BLaER1 treated with 17β-estradiol and CSF1 and Interleukin-3, amounts not matched to agents 10 nM and 100 nM (cell line): ENCODE measurements around the gene CHMP5.

Source experiments
- H3K27ac ChIP-seq, 11 experiments: shearing (Covaris generic); formaldehyde crosslinking; 2 replicates each; pipeline ENCODE4 v1.8.1; 2022
- H3K27me3 ChIP-seq, 11 experiments: shearing (Covaris generic); formaldehyde crosslinking; 2 replicates each; pipeline ENCODE4 v1.8.1; 2022
- H3K36me3 ChIP-seq, 11 experiments: shearing (Covaris generic); formaldehyde crosslinking; 2 replicates each; pipeline ENCODE4 v1.8.1; 2022
- H3K4me1 ChIP-seq, 10 experiments: shearing (Covaris generic); formaldehyde crosslinking; 2 replicates each; pipeline ENCODE4 v1.8.1; 2022
- H3K4me2 ChIP-seq, 11 experiments: shearing (Covaris generic); formaldehyde crosslinking; 2 replicates each; pipeline ENCODE4 v1.8.1; 2022
- H3K4me3 ChIP-seq, 10 experiments: shearing (Covaris generic); formaldehyde crosslinking; 2 replicates each; pipeline ENCODE4 v1.8.1; 2022
- H3K9ac ChIP-seq, 11 experiments: shearing (Covaris generic); formaldehyde crosslinking; 2 replicates each; pipeline ENCODE4 v1.8.1; 2022
- H3K9me3 ChIP-seq, 11 experiments: shearing (Covaris generic); formaldehyde crosslinking; replicated peaks in 1 of 11; 2 replicates each; pipeline ENCODE4 v1.8.1; 2022
- H4K20me1 ChIP-seq, 11 experiments: shearing (Covaris generic); formaldehyde crosslinking; 2 replicates each; pipeline ENCODE4 v1.8.1; 2022
- Cebpa-rat ChIP-seq, 11 experiments: shearing (Covaris generic); IDR thresholded peaks; 2 replicates each; pipeline ENCODE4 v1.8.1; 2022

The CHMP5 gene

DNA sequence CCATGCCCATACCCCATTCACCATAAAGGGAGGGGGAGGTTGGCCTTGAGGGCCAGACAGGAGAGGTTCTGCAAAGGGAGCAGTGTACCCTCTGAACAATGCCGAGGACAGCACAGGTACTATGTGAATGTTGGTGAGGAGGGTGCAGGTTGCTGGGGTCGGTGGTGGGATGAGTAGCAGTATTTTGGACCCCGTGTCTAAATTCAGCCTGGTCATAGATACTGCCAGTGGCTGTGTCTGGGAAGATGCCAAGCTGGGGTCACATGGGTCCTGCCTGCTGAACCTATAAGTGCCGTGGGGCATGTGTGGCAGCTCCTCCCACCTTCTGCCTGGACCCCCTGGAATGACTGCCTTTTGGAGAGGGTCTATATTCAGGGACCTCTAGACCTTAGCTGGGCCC lies 36.2 kb upstream of the CHMP5 start:
- Histone ChIP-seq H3K27ac (0 out of 22 replicates have a peak overlapping the region, but pooled peaks of 1 of the 11 experiments have one; percentile 73), H3K27me3 (no peaks in the 10 kb centered on the region), H3K36me3 (no peaks in the 10 kb centered on the region), H3K9ac (no peak overlapping the region), H3K4me1 (peaks cover 22 to 53% (median 38%) of the 10 kb centered on the region in 10 experiments), H3K9me3 (no peaks in the 10 kb centered on the region), H4K20me1 (no peaks in the 10 kb centered on the region), H3K4me2 (peak overlapping the region in 10 of 11 experiments; percentile 5 to 78 (median 26); a peak in 10 of 22 replicates), H3K4me3 (no peak overlapping the region)
- no peak for TF ChIP-seq Cebpa-rat (IDR thresholded peaks at IDR 0.05)

DNA sequence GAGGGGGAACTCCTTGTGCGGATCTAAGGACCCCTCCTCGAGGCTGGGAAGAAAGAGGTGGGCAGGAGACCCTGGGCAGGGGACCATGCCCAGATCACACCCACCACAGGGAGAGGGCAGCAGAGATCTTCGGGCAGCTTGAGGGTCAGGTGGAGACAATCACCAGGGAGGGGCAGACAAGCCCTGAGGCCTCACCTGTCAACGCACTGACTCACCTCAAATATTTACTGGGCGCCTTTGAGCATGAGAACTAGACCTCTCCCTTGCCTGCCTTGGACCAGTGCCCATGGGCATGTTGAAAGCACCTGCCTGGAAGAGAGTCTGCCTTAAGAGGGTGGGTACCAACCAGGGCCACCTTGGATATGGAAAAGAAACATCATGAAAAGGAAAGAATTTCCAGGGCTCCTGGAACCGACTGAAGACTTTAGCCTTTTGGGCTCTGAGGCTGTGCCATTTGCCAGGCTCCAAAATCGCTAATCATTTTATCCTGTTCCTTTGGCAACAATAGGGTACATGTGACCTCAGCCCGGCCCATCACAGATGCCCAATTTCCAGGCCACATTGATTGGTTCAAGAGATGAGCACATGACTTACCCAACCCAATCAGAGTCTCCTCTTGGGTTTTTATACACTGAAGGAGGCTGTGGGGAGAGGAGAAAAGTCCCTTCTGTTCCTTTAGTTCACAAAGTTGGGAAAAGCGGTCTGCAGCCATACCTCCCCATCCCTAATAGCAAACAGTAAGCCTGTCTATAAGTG lies 35.3 kb upstream of the CHMP5 start:
- Histone ChIP-seq H4K20me1 (no peaks in the 10 kb centered on the region), H3K4me2 (peak overlapping the region in 2 of 11 experiments; percentile 5 to 27; a peak in 1 of 22 replicates), H3K9ac (no peak overlapping the region), H3K36me3 (no peaks in the 10 kb centered on the region), H3K9me3 (no peaks in the 10 kb centered on the region), H3K4me3 (no peak overlapping the region), H3K27me3 (no peaks in the 10 kb centered on the region), H3K4me1 (peaks cover 17 to 49% (median 35%) of the 10 kb centered on the region in 10 experiments; a peak in 19 of 20 replicates), H3K27ac (no peak overlapping the region)
- no peak for TF ChIP-seq Cebpa-rat (IDR thresholded peaks at IDR 0.05)

DNA sequence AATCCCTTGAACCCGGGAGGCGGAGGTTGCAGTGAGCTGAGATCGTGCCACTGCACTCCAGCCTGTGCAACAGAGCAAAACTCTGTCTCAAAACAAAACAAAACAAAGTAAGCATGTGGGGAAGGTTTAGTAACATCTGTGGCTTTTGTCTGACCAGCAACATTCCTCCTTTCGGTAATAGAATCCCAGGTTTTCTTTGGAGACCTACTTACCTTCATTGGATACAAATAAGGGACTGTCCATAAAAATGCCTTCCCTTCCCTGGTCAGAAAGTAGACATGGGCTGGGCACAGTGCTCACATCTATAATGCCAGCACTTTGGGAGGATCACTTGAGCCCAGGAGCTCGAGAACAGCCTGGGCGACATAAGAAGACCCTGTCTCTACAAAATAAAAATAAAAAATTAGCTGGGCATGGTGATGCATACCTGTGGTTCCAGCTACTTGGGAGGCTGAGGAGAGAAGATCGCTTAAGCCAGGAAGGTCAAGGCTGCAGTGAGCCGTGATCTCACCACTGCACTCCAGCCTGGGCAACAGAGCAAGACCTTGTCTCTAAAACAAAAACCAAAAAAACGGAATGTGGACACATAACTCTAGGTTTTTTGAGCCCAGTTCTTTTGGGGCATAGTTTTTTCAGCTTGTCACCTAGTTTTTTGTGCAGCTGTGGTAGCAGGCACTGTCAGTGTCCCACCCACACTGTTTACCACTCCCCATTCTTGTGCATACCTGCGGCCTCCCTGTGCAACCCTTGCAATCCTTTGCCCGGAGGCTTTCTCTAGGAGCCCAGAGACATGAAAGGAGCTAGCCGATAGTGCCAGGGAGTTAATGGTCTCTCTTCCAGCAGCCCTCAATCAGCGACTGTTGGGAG lies 33.9 kb upstream of the CHMP5 start:
- Histone ChIP-seq H3K9me3 (no peaks in the 10 kb centered on the region), H3K27me3 (no peaks in the 10 kb centered on the region), H3K27ac (no peak overlapping the region), H3K4me2 (no peak overlapping the region), H3K4me1 (peaks cover 10 to 37% (median 27%) of the 10 kb centered on the region in 10 experiments; a peak in 19 of 20 replicates), H3K36me3 (no peaks in the 10 kb centered on the region), H3K4me3 (no peak overlapping the region), H4K20me1 (no peaks in the 10 kb centered on the region), H3K9ac (no peak overlapping the region)
- TF ChIP-seq Cebpa-rat (IDR thresholded peaks at IDR 0.05), result no peak

DNA sequence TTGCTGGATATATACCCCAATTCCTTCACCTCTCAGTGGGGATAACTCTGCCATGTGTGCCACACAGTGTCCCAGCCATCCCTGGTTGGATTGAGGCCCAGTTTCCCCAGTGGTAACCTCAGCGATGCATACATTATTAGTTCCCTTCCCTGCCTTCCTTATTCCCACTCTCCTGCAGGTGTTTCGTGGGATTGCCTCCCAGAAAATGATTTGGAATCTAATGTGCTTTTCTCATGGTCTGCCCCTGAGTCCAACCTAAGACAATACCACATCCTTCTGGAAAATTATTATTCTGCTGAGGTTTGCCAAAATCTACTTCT lies 33.3 kb upstream of the CHMP5 start:
- Histone ChIP-seq H3K27ac (no peak overlapping the region), H3K4me3 (no peak overlapping the region), H3K4me1 (peaks cover 9 to 31% (median 22%) of the 10 kb centered on the region in 10 experiments; a peak in 19 of 20 replicates), H3K9me3 (no peaks in the 10 kb centered on the region), H3K9ac (no peak overlapping the region), H3K27me3 (no peaks in the 10 kb centered on the region), H4K20me1 (no peaks in the 10 kb centered on the region), H3K36me3 (no peaks in the 10 kb centered on the region), H3K4me2 (no peak overlapping the region)
- no peak for TF ChIP-seq Cebpa-rat (IDR thresholded peaks at IDR 0.05)

DNA sequence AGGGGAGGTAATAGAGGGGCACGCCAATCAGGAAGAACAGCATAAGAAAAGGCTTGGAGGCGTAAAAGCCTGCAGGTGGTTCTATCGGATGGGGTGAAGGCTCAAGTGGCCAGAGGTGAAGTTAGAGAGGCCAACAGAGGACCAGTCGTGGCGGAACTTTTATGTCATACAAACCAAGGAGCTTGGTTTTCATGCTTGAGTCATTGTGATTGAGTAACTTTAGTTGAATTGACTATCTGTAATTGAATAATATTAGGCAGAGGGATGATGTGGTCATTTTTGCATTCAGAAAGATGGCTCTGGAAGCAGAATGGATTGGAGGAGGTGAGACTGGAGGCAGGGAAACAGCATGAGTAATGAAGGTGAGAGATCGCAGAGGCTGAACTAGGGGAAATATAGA lies 32.0 kb upstream of the CHMP5 start:
- Histone ChIP-seq H3K27ac (no peak overlapping the region), H3K4me2 (no peak overlapping the region), H3K9me3 (no peaks in the 10 kb centered on the region), H4K20me1 (no peaks in the 10 kb centered on the region), H3K4me3 (no peak overlapping the region), H3K36me3 (no peaks in the 10 kb centered on the region), H3K4me1 (peaks cover 0 to 18% (median 12%) of the 10 kb centered on the region in 10 experiments; a peak in 15 of 20 replicates), H3K9ac (no peak overlapping the region), H3K27me3 (no peaks in the 10 kb centered on the region)
- no peak for TF ChIP-seq Cebpa-rat (IDR thresholded peaks at IDR 0.05)

DNA sequence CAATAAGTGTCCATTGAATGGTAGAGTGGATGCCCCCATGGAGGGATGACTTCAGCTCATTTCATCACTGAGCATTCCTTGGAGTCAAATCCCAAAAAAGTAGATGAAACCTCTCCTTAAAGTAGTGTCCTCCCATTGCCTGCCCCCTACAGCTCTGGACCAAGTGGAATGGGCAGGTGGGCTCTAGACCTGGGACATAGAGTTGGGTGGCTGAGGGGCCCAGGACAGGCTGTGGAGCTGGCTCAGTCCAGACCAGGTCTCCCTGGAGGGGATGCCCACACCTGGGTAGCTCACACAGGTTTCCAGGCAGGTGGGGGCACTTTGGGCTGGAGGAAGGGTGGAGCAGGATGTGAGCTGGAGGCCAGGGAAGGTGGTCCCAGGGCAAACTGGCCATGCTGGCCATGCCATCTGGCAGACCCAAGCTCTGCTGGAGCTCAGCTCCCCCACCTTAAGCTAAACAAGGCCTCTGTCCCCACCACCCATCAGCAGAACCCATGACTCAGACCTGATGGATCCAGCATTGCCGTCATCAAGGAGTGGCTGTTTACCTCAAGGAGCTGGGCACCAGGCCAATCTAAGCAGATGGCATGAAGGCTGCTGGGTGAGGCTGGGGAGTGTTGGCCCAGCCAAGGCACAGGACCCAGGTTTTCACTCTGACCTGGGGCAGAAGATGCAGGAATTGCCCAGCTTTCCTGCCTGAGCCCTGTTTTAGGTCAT lies 31.1 kb upstream of the CHMP5 start:
- H3K9ac ChIP-seq, result no peak overlapping the region
- H4K20me1 ChIP-seq, result no peaks in the 10 kb centered on the region
- peaks cover 0 to 9% (median 6%) of the 10 kb centered on the region in 10 experiments; a peak in 14 of 20 replicates for H3K4me1 ChIP-seq
- H3K9me3 ChIP-seq, result no peaks in the 10 kb centered on the region
- H3K27me3 ChIP-seq, result no peaks in the 10 kb centered on the region
- no peak overlapping the region for H3K4me3 ChIP-seq
- no peaks in the 10 kb centered on the region for H3K36me3 ChIP-seq
- no peak overlapping the region for H3K27ac ChIP-seq
- no peak for TF ChIP-seq Cebpa-rat (IDR thresholded peaks at IDR 0.05)
- H3K4me2 ChIP-seq, result no peak overlapping the region

DNA sequence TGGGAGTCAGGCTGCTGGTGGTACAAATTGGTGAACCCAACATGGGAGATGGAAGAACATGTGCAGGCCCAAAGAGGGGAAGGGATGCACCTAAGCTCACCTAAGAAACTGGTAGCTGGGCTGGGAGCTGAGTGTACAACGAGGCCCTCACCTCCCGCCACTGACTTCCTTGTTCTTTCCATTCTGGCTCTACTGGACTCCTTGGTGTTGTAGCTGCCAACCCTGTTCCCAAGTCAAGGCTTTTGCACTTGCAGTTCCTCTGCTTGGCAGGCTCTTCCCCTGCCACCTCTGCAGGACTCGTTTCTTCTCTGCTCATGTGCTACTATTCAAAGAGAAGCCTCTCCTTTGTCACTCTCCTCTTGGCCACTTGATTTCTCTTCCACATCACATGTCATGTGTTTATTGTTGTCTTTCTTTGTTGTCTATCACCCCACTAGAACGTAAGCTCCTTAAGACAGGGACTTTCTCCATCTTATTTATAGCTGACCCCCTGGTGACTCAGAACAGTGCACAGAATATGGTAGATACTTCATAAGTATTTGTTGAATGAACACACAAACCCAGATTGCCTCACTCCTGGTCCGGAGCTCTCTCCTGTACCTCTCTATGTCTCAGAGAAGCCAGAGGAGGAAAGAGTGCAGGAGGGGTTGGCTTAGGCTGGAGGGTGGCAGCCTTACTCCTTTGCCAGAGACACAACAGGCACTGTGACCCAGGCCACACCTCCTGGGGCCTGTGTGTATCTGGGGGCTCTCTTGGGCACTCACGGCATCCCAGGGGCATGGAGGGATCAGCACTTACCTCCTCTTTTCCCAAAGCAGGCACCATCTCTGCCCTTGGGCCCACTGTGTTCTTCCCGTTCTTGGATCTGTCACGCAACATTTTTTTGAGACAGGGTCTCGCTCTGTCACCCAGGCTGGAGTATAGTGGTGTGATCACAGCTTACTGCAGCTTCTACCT lies 30.1 kb upstream of the CHMP5 start:
- H3K4me2 ChIP-seq, result no peak overlapping the region
- no peaks in the 10 kb centered on the region for H3K27me3 ChIP-seq
- H3K27ac ChIP-seq, result no peak overlapping the region
- no peaks in the 10 kb centered on the region for H3K9me3 ChIP-seq
- no peak for TF ChIP-seq Cebpa-rat (IDR thresholded peaks at IDR 0.05)
- H3K4me3 ChIP-seq, result no peak overlapping the region
- no peaks in the 10 kb centered on the region for H4K20me1 ChIP-seq
- peaks cover 0 to 3% (median 0%) of the 10 kb centered on the region in 10 experiments; a peak in 1 of 20 replicates for H3K4me1 ChIP-seq
- H3K36me3 ChIP-seq, result no peaks in the 10 kb centered on the region
- H3K9ac ChIP-seq, result no peak overlapping the region

DNA sequence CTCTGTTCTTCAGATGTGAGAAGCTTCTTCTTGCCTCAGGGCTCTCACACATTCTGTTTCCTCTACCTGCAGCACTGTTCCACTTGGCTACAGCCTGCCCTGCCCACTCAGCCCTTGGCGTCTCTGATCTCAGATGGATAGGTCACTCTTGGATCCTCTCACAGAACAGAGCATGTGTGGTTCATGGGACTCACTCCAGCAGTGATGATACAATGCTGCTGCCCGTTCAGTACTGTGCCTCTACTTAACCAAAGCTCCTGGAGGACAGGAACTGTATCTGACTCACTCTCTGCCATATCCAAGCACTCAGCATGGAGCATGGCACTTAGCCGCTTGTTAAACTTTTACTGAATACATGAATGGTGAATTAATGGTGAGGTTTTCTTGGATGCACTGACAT lies 28.3 kb upstream of the CHMP5 start:
- Histone ChIP-seq H3K4me3 (no peak overlapping the region), H3K4me1 (peaks cover 0 to 7% (median 0%) of the 10 kb centered on the region in 10 experiments; a peak in 1 of 20 replicates), H4K20me1 (no peaks in the 10 kb centered on the region), H3K9me3 (no peaks in the 10 kb centered on the region), H3K27me3 (no peaks in the 10 kb centered on the region), H3K4me2 (no peak overlapping the region), H3K9ac (no peak overlapping the region), H3K36me3 (no peaks in the 10 kb centered on the region), H3K27ac (no peak overlapping the region)
- TF ChIP-seq Cebpa-rat (IDR thresholded peaks at IDR 0.05), result no peak
